ENCODE measurements around the gene PRKCI. TPM values are rescaled to one million over a fixed set of nuclear protein-coding genes. Genes with fewer than 3 reads are reported as not detected.

Gene PRKCI
- total RNA-seq, 1 donor from 2014 or later = 61.4 TPM

- H3K4me1 Mint-ChIP-seq (ENCODE audit: low read depth) = peaks cover 28% of the 10 kb centered on the region
- no peak for TF ChIP-seq CTCF (IDR thresholded peaks at IDR 0.05; ENCODE audit: unreplicated experiment)
- no peak overlapping the region for H3K4me3 Mint-ChIP-seq (ENCODE audit: low read depth)
- no peaks in the 10 kb centered on the region for H3K9me3 Mint-ChIP-seq (ENCODE audit: low read depth)
- no peak overlapping the region for H3K27ac Mint-ChIP-seq
- no peaks in the 10 kb centered on the region for H3K27me3 Mint-ChIP-seq
- DNase-seq (ENCODE audit: low spot score, unreplicated experiment) = no peak
- H3K36me3 Mint-ChIP-seq (ENCODE audit: insufficient read depth) = no peaks in the 10 kb centered on the region
Measured at GRCh38 chr3:170225166-170225565, 2.9 kb downstream of the PRKCI start.

- Mint-ChIP-seq H3K27ac (no peak overlapping the region), H3K4me3 (ENCODE audit: low read depth) (no peak overlapping the region), H3K27me3 (no peaks in the 10 kb centered on the region), H3K36me3 (ENCODE audit: insufficient read depth) (no peaks in the 10 kb centered on the region), H3K9me3 (ENCODE audit: low read depth) (no peaks in the 10 kb centered on the region), H3K4me1 (ENCODE audit: low read depth) (peaks cover 28% of the 10 kb centered on the region)
- no peak for TF ChIP-seq CTCF (IDR thresholded peaks at IDR 0.05; ENCODE audit: unreplicated experiment)
- no peak for DNase-seq (ENCODE audit: low spot score, unreplicated experiment)
Measured at GRCh38 chr3:170226426-170226960, 4.3 kb downstream of the PRKCI start.

- no peak for TF ChIP-seq CTCF (IDR thresholded peaks at IDR 0.05; ENCODE audit: unreplicated experiment)
- DNase-seq (ENCODE audit: low spot score, unreplicated experiment) = no peak
- no peak overlapping the region for H3K27ac Mint-ChIP-seq
- peaks cover 2% of the 10 kb centered on the region for H3K36me3 Mint-ChIP-seq (ENCODE audit: insufficient read depth)
- H3K4me3 Mint-ChIP-seq (ENCODE audit: low read depth) = no peak overlapping the region
- no peaks in the 10 kb centered on the region for H3K9me3 Mint-ChIP-seq (ENCODE audit: low read depth)
- H3K27me3 Mint-ChIP-seq = no peaks in the 10 kb centered on the region
- peaks cover 25% of the 10 kb centered on the region for H3K4me1 Mint-ChIP-seq (ENCODE audit: low read depth)
Measured at GRCh38 chr3:170228093-170228766, 6.0 kb downstream of the PRKCI start.

- Mint-ChIP-seq H3K27ac (no peak overlapping the region), H3K27me3 (no peaks in the 10 kb centered on the region), H3K4me1 (ENCODE audit: low read depth) (peaks cover 7% of the 10 kb centered on the region), H3K9me3 (ENCODE audit: low read depth) (no peaks in the 10 kb centered on the region), H3K36me3 (ENCODE audit: insufficient read depth) (peaks cover 7% of the 10 kb centered on the region), H3K4me3 (ENCODE audit: low read depth) (no peak overlapping the region)
- TF ChIP-seq CTCF (IDR thresholded peaks at IDR 0.05; ENCODE audit: unreplicated experiment) = no peak
- DNase-seq (ENCODE audit: low spot score, unreplicated experiment) = no peak
Measured at GRCh38 chr3:170232266-170232665, 10.0 kb downstream of the PRKCI start.

- H3K36me3 Mint-ChIP-seq (ENCODE audit: insufficient read depth) = peaks cover 7% of the 10 kb centered on the region
- H3K27me3 Mint-ChIP-seq = no peaks in the 10 kb centered on the region
- TF ChIP-seq CTCF (IDR thresholded peaks at IDR 0.05; ENCODE audit: unreplicated experiment) = no peak
- DNase-seq (ENCODE audit: low spot score, unreplicated experiment) = no peak
- H3K27ac Mint-ChIP-seq = no peak overlapping the region
- H3K4me1 Mint-ChIP-seq (ENCODE audit: low read depth) = peaks cover 3% of the 10 kb centered on the region
- H3K9me3 Mint-ChIP-seq (ENCODE audit: low read depth) = no peaks in the 10 kb centered on the region
- no peak overlapping the region for H3K4me3 Mint-ChIP-seq (ENCODE audit: low read depth)
Measured at GRCh38 chr3:170233530-170233929, 11.3 kb downstream of the PRKCI start.

Measured in progenitor cell of endocrine pancreas (in vitro differentiated cells).